NCI-H774 (cell line): ENCODE data around the gene C16orf95.
"Not testable (repeated sequence)": the region's sequence is repeated elsewhere in the genome, so short reads cannot be mapped to it uniquely, and the experiment has no call there.

Experiments used
- DNase-seq: peaks from one replicate; lab custom pipeline; 2025; lab: John Stamatoyannopoulos, UW

The C16orf95 gene

DNA sequence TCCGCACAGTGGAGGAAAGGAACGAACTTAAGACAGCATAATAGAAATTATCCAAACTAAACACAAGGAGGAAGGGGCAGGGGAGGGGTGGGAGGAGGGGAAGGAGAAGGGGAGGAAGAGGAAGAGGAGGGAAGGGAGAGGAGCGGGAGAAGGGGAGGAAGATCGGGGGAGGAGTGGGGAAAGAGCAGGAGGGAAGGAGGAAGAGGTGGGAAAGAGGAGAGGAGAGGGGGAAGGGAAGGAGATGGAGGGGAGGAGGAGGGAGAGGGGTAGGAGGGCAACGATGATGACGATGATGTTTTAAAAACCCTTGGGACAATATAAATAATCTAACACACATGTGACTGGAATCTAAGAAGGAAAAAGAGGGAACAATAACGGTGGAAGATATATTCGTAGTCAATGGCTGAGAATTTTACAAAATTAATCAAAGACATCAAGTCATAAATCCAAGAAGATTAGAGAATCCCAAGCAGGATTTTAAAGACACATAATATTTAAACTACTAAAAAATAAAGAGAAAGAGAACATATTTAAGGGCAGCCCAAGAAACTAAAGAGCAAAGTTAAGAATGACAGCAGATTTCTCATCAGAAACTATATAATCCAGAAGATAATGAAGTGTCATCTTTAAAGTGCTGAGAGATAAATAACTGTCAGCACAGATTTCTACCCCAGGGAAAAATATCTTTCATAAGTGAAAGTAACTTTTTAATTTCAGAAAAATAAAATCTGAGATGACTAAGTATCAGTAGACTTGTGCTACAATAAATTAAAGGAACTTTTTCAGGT, 30.2 kb downstream of the C16orf95 start:
- DNase-seq: no peak

DNA sequence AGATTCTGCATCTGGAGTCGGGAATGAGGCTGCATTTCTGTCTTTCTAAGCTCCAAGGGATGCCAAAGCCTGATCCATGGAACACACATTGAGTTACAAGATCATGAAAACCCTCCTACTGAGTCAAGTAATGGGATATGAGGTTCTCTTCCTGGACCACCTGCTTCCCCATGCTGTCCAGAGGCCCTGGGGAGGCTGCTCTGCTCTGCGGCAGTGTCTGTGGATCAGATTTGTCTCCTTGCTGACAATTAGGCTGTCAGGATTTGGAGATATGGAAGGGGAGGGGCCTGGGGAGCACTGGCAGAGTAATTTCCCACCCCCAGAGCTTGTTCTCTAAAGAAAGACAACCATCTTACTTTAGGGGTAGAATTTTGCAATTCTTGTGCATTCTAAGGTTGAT, 33.0 kb downstream of the C16orf95 start:
- DNase-seq: no peak

DNA sequence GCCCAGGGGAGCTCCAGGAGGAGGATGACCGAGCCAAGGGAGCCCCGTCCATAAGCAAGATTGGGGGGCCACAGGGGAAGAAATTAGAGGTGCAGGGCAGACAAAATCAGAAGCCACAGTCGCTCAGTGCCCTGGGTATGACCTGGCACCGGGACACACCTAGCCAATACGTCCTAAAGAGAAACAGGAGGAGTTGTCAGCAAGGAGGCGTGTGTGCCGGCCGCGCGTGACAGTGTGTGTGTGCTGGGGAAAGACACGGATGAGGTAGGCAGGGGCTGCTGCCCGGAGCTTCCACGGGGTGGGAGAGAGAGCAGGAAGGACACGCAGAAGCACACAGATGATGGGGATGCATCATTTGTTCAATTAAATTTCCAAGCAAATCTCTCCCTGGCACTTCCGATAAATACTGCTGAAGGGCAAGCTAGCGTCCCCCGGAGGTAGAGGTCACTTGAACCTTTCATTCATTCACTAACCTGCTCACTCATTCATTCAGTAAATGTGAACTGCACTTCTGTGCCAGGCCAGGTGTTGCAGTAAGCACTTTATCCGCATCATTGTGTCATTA, 38.0 kb downstream of the C16orf95 start:
- no peak for DNase-seq

DNA sequence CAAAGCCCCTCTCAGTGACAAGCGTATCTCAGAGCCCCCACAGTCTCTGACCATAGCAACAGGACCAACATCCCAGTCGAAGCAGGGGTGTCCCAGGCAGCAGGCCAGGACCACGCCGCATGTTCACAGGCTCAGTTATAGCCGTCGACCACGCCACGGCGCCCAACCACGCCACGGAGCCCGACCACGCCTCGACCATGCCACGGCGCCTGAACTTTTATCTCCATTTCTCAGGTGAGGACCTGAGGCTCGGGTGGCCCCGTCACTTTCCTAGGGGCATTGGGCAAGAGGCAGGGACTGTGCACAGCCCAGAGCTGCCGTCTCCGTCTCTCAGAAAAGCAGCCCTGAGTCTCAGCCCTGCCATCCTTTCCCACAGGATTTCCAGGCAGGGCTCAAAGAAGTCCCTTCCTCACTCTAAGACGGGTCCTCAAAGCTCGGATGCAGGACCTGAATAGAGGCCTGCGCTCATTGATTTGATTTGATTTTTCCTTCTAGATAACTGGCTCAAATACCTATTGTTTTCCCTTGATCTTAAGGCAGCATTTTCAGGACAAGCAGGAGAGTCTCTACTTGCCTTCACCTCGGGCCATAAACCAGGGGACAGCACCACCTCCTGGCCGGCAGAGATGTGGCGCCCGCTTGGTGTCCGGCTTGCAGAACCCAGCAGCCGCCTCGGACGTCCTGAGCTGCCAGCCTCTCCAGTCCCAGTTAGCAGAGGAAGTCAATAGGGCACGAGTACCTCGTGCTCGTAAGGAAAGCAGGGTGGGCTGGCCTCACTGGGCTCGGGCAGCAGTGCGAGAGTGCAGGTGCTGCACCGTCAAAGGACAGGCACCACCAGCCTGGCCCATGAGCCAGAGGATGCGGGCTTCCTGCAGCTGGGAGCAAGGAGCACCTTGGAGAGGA, 38.8 kb downstream of the C16orf95 start:
- no peak for DNase-seq

DNA sequence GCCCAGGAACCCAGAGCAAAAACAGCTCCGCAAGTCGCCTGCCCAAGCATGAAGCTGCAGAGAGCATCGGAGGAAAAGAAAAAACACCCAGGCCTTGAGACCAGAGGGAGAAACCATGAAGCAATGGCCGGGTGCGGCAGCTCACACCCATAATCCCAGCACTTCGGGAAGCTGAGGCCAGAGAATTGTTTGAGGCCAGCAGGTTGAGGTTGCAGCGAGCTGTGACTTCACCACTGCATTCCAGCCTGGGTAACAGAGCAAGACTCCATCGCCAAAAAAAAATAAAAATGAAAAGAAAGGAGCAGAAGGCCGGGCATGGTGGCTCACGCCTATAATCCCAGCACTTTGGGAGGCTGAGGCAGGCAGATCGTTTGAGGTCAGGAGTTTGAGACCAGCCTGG, 40.3 kb downstream of the C16orf95 start:
- DNase-seq: no peak

DNA sequence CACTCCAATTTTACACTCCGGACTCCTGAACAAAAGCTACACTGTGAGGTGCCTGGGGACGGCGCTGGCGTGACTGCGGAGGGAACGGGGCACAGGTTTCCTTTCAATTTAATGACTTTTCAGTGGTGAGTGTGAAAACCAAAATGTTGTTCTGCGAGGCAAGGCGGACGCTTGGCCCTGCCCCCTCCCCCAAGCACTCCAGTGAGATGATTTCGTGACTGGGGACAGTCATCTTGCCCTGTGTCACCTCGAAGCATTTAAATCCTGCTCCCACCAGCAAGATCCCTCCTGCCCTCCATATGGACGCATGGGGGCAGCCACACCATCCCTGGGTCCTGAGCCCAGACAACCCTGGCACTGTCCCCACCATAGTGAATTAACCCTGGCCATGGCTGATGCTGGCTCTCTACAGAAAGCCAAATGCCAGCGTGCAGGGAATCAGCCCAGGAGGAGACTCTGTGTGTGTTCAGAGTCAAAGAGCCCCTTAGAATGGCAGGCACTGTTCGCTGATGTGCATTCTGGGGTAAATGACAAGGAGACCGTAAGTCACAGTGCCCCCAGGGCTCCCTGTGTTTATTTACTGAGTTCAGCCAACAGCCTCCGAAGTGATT, 41.0 kb downstream of the C16orf95 start:
- DNase-seq: no peak

DNA sequence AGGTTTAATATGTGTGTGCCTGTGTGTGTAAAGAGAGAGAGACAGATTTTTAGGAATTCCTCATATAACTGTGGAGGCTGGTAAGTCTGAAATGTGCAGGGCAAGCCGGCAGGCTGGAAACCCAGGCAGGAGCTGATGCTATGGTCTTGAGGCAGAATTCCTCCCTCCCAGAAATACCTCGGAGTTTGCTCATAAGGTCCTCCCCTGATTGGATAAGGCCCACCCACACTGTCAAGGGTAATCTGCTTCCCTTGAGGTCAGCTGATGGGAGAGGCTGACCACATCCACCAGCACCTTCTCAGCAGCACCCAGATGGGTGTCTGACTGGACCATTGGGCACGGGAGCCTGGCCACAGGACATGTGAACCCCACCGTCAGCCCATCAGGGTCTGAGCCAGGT, 42.4 kb downstream of the C16orf95 start:
- DNase-seq: no peak

DNA sequence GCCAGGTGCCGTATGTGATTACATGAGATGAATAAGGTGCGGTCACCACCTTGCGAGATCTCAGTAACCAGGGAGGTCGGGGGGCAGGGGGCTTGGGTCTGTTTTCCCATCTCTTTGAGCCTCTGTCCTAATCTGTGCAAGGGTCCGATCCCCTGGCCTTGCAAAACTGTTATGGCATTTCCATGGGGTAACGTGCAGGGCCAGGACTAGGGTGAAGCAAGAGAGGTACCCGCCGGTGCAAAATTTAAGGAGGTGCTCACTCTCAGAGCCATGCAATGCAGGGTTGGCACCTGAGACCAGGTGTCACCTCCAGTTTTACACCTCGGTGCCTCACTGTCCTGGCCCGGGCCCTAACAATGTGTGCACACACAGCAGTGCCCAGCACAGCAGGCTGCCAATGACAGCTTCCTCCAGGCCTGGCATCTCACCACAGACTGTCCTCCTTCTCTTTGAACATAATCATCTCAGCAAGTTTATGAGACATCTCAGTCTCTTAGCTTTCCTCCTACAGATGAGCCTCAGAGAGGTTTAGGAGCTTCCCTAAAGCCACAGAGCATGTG, 43.6 kb downstream of the C16orf95 start:
- DNase-seq: no peak

DNA sequence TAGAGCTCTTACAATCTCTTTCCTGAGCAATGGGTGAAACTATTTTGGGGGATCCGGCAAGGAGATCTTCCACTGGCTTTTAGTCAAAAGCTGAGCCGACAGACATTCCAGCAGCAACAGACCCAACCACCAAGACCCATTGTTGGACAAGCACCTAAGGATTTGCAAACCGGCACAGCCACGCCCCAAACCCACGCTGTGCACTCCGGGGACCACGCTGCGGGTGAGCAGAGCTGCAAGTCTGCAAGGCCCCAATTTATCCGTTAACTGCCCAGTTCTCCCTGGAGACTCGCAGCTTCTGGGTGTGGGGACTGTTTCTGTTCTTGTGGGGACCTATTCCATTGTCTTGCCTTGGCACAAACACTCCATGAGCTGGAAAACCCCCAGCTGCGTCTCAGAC, 45.9 kb downstream of the C16orf95 start:
- no peak for DNase-seq

DNA sequence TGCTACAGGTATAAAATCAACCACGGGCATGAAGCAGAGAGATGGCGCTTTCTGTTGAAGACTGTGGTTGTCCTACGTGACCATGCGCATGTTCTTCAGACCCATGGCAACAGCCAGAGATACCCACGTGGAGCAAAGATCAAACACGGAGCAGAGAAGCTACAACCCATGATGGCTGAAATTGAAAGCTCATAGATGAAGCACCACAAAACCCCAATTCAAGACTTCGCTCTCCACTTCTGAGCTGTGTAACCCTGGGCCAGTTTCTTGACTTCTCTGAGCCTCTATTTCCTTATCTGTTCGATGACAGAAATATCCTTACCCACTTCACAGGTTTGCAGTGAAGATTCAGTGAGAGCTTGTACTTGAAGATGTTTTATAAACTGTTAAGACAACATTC, 49.6 kb downstream of the C16orf95 start:
- no peak for DNase-seq

DNA sequence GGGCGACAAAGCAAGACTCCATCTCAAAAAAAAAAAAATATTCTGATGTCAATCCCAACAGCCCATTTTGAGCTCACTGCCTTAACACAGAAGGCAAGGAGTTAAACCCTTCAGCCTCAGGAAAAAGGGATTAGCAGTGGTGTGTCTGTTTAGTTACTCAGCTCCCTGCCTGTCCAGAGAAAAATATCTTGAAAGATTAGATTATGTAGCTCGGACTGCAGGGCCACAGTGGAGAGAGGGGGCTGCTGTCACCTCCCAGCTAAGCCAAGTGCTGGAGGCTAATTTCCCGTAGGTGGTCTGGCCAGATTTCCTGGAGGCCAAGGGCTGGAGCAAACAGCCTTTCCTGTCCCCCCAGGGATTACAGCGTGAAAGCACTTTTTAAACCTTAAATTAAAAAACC, 50.3 kb downstream of the C16orf95 start:
- no peak for DNase-seq

DNA sequence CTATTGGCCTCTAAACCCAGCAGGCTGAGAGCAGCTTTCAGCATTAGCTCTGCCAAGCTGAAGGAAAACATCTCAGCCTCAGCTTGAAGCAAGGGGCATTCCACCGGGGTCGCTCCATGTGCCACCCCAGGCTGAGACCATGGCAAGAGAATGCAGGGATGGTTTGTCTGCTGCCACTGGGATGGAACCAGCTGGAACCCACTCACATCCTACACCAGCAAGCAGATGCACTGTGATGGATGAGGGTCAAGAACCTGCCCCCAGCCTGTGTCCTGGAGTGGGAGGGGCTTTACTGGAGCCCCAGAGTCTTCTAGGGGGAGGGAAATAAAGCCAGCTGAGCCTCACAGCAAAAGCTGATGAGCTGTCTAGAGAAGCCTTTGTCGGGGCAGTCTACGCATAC, 51.9 kb downstream of the C16orf95 start:
- no peak for DNase-seq

DNA sequence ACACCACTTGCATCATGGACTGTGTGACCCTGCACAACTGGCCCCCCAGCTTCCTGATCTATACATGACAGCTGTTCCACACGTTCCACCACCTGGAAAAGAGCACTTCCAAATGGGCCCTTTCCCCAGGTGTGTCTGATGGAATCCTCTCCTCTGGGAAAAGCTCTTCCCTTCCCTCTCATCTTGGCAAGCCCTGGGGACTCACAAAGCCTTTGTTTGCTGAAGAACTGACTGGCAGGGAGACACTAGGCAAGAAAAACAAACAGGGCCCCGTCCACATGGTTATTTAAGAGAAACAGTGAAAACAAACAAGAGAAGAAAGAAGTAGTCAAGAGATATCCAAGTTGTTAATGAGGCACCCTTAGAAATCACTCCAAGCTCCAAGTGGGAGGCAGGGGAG, 52.6 kb downstream of the C16orf95 start:
- no peak for DNase-seq

DNA sequence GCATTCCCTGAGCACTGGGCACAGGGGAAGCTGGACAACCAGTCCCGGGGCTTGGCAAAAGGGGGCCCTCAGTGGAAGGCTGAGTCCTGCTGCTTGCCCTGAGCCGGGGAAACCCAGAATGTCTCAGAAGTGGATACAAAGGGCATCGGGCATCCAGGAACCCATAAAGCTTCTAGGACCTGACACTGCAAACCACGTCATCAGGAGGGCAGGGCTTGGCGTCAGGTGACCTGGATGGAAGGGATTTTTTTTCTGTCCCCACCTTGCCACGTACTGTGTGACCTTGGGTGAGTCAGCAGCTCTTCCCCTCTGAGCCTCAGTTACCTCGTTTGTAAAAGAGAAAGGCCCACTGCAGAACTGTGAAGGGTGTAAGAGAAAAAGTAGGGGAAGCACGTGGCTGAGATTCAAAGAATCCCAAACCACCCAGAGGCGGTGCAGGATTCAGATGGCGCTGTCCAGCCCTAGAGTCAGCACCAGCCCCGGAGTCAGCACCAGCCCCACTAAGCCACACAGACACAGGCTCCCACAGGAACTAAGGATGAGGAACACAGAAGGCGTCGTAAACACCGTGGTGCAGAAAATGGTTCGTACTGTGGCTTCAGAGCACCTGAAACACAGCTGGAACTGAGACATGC, 53.7 kb downstream of the C16orf95 start:
- DNase-seq: no peak

DNA sequence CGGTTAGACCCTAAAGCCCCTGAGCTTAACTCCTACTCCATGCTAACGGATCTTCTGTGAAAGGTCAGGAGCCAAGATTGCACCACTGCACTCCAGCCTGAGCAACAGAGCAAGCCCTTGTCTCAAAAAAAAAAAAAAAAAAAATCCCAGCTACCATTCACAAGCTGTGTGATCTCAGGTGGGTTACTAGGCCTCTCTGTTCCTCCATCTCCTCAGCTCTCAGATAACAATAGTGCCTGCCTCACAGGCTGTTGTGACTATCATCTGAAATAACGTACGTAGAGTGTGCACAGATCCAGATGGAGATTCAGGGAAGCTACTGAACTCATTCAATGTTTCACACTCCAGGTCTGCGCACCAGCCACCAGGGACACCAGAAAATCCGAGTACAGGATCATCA, 57.8 kb downstream of the C16orf95 start:
- DNase-seq: no peak

DNA sequence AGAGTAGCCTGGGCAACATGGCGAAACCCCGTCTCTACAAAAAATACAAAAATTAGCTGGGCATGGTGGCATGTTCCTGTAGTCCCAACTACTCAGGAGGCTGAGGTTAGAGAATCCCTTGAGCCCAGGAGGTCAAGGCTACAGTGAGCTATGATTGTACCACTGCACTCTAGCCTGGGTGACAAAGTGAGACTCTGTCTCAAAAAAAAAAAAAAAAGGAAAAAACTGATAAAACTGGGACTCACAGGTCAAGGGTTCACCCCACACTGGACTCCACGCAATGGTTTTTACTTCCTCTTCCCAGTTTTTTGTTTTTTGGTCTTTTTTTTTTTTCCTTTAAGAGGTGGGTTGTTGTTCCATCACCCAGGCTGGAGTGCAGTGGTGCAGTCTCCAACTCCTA, 58.5 kb downstream of the C16orf95 start:
- DNase-seq: not testable (repeated sequence)

DNA sequence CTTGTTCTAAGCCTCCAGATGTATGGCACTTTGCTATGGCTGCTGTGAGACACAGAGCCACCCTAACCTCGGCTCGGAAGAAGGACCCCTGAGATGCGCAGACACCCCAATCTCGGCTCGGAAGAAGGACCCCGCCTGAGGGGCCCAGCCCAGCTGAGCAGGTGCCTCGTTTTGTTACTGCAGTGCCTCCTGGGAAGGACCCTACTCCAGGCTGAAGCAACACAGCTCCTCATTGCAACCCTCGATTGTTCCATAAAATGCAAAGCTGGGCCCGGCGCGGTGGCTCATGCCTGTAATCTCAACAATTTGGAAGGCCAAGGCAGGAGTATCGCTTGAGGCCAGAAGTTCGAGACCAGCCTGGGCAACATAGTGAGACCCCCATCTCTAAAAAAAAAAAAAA, 61.3 kb downstream of the C16orf95 start:
- DNase-seq: no peak

DNA sequence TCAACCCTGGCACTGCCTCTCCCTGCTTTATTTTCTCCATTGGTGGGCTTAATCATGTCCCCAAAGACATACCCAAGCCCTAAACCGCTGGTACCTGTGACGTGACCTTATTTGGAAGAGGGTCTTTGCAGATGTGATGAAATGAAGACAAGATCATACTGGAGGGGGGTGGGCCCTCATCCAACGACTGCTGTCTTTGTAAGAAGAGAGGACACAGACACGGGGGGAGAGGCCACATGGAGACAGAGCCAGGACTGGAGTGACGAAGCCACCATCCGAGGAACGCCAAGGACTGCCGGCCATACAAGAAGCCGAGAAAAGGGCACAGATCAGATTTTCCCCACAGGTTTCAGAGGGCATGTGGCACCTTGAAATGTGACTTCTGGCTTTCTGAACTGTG, 62.5 kb downstream of the C16orf95 start:
- DNase-seq: no peak

DNA sequence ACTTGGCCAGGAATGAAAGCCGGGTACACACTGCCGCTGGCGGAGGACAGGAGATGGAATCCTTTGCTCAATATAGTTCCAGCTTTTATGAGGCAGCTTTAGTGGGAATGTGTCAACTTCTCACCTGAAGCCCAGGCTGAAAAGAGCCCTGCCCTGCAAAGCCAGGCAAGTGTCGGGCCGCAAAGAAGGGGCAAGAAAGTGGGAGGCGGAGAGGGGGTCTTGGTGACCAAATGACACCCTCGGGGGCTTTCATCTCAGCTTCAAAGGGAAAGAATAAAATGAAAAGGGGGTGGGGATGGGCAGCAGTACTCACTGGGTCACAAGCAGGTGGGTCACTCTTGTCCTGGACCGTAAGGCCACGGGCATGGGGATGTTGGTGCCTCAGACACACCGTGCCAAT, 62.9 kb downstream of the C16orf95 start:
- no peak for DNase-seq

DNA sequence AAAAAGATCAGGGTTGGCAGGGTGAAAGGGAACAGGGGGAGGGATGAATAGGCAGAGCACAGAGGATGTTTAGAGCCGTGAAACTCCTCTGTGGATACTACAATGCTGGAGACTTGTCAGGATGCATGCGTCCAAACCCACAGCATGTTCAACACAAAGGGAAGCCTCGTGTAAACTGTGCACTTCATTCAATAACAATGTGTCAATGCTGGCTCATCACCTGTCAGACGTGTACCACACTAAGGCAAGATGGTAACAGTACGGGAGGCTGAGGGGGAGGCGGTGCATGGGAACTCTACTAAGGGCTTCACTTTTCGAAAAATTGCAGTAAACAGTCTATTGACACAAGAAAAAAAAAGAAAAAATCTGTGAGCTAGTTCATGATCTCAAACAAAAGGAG, 63.7 kb downstream of the C16orf95 start:
- no peak for DNase-seq
